Measurements from ENCODE around the gene GRM8. TPM values are rescaled to one million over a fixed set of nuclear protein-coding genes. Genes with fewer than 3 reads are reported as not detected.
A peak's percentile ranks its signal among the peaks of the same experiment; 100 is the strongest.

The GRM8 gene
- total RNA-seq, 1 experiment from 2014 or later, result 1.8 TPM

- no CpG with 5 or more reads among the region's 3 CpGs for WGBS (ENCODE audit: extremely low coverage, insufficient read length, low lambda C conversion rate)
Observed at GRCh38 chr7:126411821-126412383, 840.8 kb downstream of the GRM8 start.

More at GRCh38 chr7:126411821-126412383, 840.8 kb downstream of the GRM8 start:
- DNase-seq, result no peak
- H2AFZ ChIP-seq (ENCODE audit: low read length), result no peak overlapping the region
- H4K8ac ChIP-seq (replicated peaks; ENCODE audit: insufficient read length, low read depth, low read length), result no peak overlapping the region
- no peaks in the 10 kb centered on the region for H3K79me1 ChIP-seq (ENCODE audit: insufficient read depth, low read depth, low read length, poor library complexity, severe bottlenecking)
- H4K5ac ChIP-seq (ENCODE audit: insufficient read length, low read depth, low read length), result no peak overlapping the region
- no peak overlapping the region for H3K27ac ChIP-seq (ENCODE audit: insufficient read length, low read depth, low read length)
- H3K23ac ChIP-seq (ENCODE audit: insufficient read length, low read depth, low read length), result no peak overlapping the region
- H3K23me2 ChIP-seq (ENCODE audit: insufficient read length, low read depth, low read length, poor library complexity, severe bottlenecking), result no peaks in the 10 kb centered on the region
- H2BK15ac ChIP-seq (ENCODE audit: low read depth, low read length), result no peak overlapping the region
- H2BK120ac ChIP-seq (ENCODE audit: low read depth, low read length, poor library complexity, severe bottlenecking), result no peak overlapping the region
- Mint-ChIP-seq H3K9me3 (no peaks in the 10 kb centered on the region), H3K4me1 (peaks cover 7% of the 10 kb centered on the region in 2 experiments; a peak in 3 of 4 replicates), H3K27ac (0 out of 7 replicates have a peak overlapping the region, but pooled peaks of 1 of the 3 experiments have one; percentile 26), H3K4me3 (no peak overlapping the region), H3K36me3 (ENCODE audit: insufficient read depth in 1 of 3, low read depth in 3 of 3) (no peaks in the 10 kb centered on the region), H3K27me3 (ENCODE audit: low read depth) (no peaks in the 10 kb centered on the region)
- H3K4ac ChIP-seq (ENCODE audit: low read depth, low read length), result no peak overlapping the region
- TF ChIP-seq CTCF (conservative IDR thresholded peaks at IDR 0.05), result no peak
- no peak overlapping the region for H3K9ac ChIP-seq (ENCODE audit: extremely low read depth, insufficient read length, low read length)
- no peaks in the 10 kb centered on the region for H3K9me3 ChIP-seq (ENCODE audit: control insufficient read depth, low read depth, low read length)
- H3K56ac ChIP-seq (ENCODE audit: insufficient read length, low read depth, low read length), result no peak overlapping the region
- no peak overlapping the region for H2BK5ac ChIP-seq (ENCODE audit: insufficient read length, low read length)
- no peaks in the 10 kb centered on the region for H3K79me2 ChIP-seq (ENCODE audit: insufficient read depth, low read length)
- no peak overlapping the region for H2BK12ac ChIP-seq (ENCODE audit: insufficient read length, low read depth, low read length)
- H3K14ac ChIP-seq (ENCODE audit: insufficient read depth, low read length), result no peak overlapping the region
- H3K27me3 ChIP-seq (ENCODE audit: insufficient read depth, low read length), result no peaks in the 10 kb centered on the region
- H3T11ph ChIP-seq (ENCODE audit: low read length), result no peak overlapping the region
- H3K18ac ChIP-seq (ENCODE audit: insufficient read length, low read depth, low read length), result no peak overlapping the region
- H3K4me1 ChIP-seq (ENCODE audit: insufficient read depth, low read length), result no peaks in the 10 kb centered on the region
- no peaks in the 10 kb centered on the region for H4K20me1 ChIP-seq (ENCODE audit: control insufficient read depth, insufficient read depth, insufficient read length)
- no peak overlapping the region for H2AK5ac ChIP-seq (ENCODE audit: insufficient read length, low read length)
- H2BK20ac ChIP-seq (ENCODE audit: low read depth, low read length, poor library complexity, severe bottlenecking), result no peak overlapping the region
- H4K91ac ChIP-seq (ENCODE audit: insufficient read length, low read depth, low read length), result no peak overlapping the region
- H3K4me2 ChIP-seq (ENCODE audit: insufficient read depth, insufficient read length, low read length), result no peak overlapping the region

Data from H9 (cell line).